SK-N-SH (cell line): Measurements from ENCODE around the gene MBOAT2. TPM values are rescaled to one million over a fixed set of nuclear protein-coding genes. Genes with fewer than 3 reads are reported as not detected.

ENCODE experiments used
- CTCF ChIA-PET: fragments of 300-600, 350-600 bp; formaldehyde crosslinking; extraction: SDS; loops from one replicate; lab custom pipeline; 2021; lab: Yijun Ruan, JAX
- POLR2A ChIA-PET: fragments of 350-600 bp; sonication (Branson Sonifier 250); formaldehyde crosslinking; extraction: SDS; loops from one replicate; lab custom pipeline; 2020; ENCODE audit warnings: antibody characterized with exemption, inconsistent platforms; lab: Yijun Ruan, JAX
- DNase-seq: peaks from one replicate; pipeline ENCODE4 v3.0.0; 2012
- H2AFZ ChIP-seq: fragments of 200-600 bp; sonication (generic); 2 replicates; pipeline ENCODE4 v1.8.1; 2016; ENCODE audit warnings: antibody characterized with exemption, mild to moderate bottlenecking, low read depth
- H3F3A ChIP-seq: fragments of 200-600 bp; sonication (generic); replicated peaks from 2 replicates; pipeline ENCODE3; 2016; ENCODE audit warnings: antibody characterized with exemption, mild to moderate bottlenecking; ENCODE audit not compliant: insufficient read depth
- H3K27ac ChIP-seq, 2 experiments: fragments of 200-500 bp in 1 of 2; fragments of 200-600 bp in 1 of 2; sonication (Bioruptor generic) in 1 of 2; sonication (generic), shearing (Covaris generic) in 1 of 2; 2 replicates each; pipeline versions ENCODE4 v1.5.1 to v1.6.1; 2014 to 2016; ENCODE audit warnings: low read depth in 2 of 2, inconsistent platforms in 1 of 2, low read length in 1 of 2, mild to moderate bottlenecking in 1 of 2, mixed read lengths in 1 of 2
- H3K27me3 ChIP-seq: fragments of 200-600 bp; sonication (generic), shearing (Covaris generic); 2 replicates; pipeline ENCODE4 v1.6.1; 2016; ENCODE audit warnings: mixed run types; ENCODE audit not compliant: insufficient read depth
- H3K36me3 ChIP-seq, 2 experiments: fragments of 200-500 bp in 1 of 2; fragments of 200-600 bp in 1 of 2; sonication (Bioruptor generic) in 1 of 2; sonication (generic) in 1 of 2; replicated peaks in 1 of 2; 2 replicates each; pipeline versions ENCODE3 to v1.5.1; 2014 to 2016; ENCODE audit warnings: low read length in 1 of 2, mild to moderate bottlenecking in 1 of 2; ENCODE audit not compliant: insufficient read depth in 2 of 2, control insufficient read depth in 1 of 2
- H3K4me1 ChIP-seq, 2 experiments: fragments of 200-500 bp in 1 of 2; fragments of 200-600 bp in 1 of 2; sonication (Bioruptor generic) in 1 of 2; sonication (generic), shearing (Covaris generic) in 1 of 2; 2 replicates each; pipeline versions ENCODE4 v1.5.1 to v1.6.1; 2014 to 2016; ENCODE audit warnings: low read depth in 1 of 2, low read length in 1 of 2, mixed run types in 1 of 2; ENCODE audit not compliant: insufficient read depth in 2 of 2, control insufficient read depth in 1 of 2
- H3K4me2 ChIP-seq: fragments of 200-600 bp; sonication (generic), shearing (Covaris generic); 2 replicates; pipeline ENCODE4 v1.6.1; 2017; ENCODE audit warnings: mixed run types
- H3K4me3 ChIP-seq, 2 experiments: fragments of 200-500 bp in 1 of 2; fragments of 200-600 bp in 1 of 2; sonication (Bioruptor generic) in 1 of 2; sonication (generic), shearing (Covaris generic) in 1 of 2; 2 replicates each; pipeline versions ENCODE4 v1.5.1 to v1.8.1; 2014 to 2016; ENCODE audit warnings: low read depth in 2 of 2, inconsistent platforms in 1 of 2, low read length in 1 of 2, mild to moderate bottlenecking in 1 of 2, mixed read lengths in 1 of 2, moderate library complexity in 1 of 2
- H3K79me2 ChIP-seq: fragments of 200-600 bp; sonication (generic); 2 replicates; pipeline ENCODE4 v1.8.1; 2017; ENCODE audit warnings: mild to moderate bottlenecking; ENCODE audit not compliant: insufficient read depth
- H3K9ac ChIP-seq: fragments of 200-600 bp; sonication (generic); 2 replicates; pipeline ENCODE4 v1.6.1; 2017; ENCODE audit warnings: mixed run types
- H3K9me2 ChIP-seq: fragments of 200-600 bp; sonication (generic); 2 replicates; pipeline ENCODE4 v1.6.1; 2017; ENCODE audit warnings: mixed run types
- H3K9me3 ChIP-seq: fragments of 200-600 bp; sonication (generic); 2 replicates; pipeline ENCODE4 v1.6.1; 2017; ENCODE audit warnings: mixed run types, mild to moderate bottlenecking, moderate library complexity
- H4K20me1 ChIP-seq: fragments of 200-600 bp; sonication (generic); 2 replicates; pipeline ENCODE4 v1.6.1; 2017; ENCODE audit warnings: mild to moderate bottlenecking, mixed run types; ENCODE audit not compliant: insufficient read depth
- EP300 ChIP-seq, 2 experiments: IDR thresholded peaks; 2 replicates each; pipeline versions ENCODE4 v1.4.0 to v1.6.1; 2012; ENCODE audit warnings: borderline replicate concordance in 1 of 2, low read depth in 1 of 2, low read length in 1 of 2
- FOXJ3 ChIP-seq: sonication (generic); formaldehyde crosslinking; IDR thresholded peaks from 2 replicates; pipeline ENCODE4 v1.5.1; 2020; ENCODE audit warnings: mild to moderate bottlenecking, missing genetic modification reagents
- IRF3 ChIP-seq: fragments of 150-350 bp; IDR thresholded peaks from 2 replicates; pipeline ENCODE4 v1.6.1; 2016; ENCODE audit warnings: mild to moderate bottlenecking, low read depth, low read length
- JUND ChIP-seq: IDR thresholded peaks from 2 replicates; pipeline ENCODE4 v1.4.0; 2012
- MXI1 ChIP-seq: IDR thresholded peaks from 2 replicates; pipeline ENCODE4 v1.6.1; 2012; ENCODE audit warnings: mild to moderate bottlenecking, low read depth, low read length, improper control_type of control experiment
- PBX3 ChIP-seq: IDR thresholded peaks from 2 replicates; pipeline ENCODE4; 2012
- POLR2AphosphoS5 ChIP-seq: IDR thresholded peaks from 2 replicates; pipeline ENCODE4 v1.6.1; 2012; ENCODE audit warnings: low read depth, low read length
- SIN3A ChIP-seq: IDR thresholded peaks from 2 replicates; pipeline ENCODE4 v1.6.1; 2012; ENCODE audit warnings: low read depth, mild to moderate bottlenecking, low read length, moderate library complexity, borderline replicate concordance
- SMC3 ChIP-seq: IDR thresholded peaks from 2 replicates; pipeline ENCODE4 v1.6.1; 2012; ENCODE audit warnings: low read depth, low read length, improper control_type of control experiment
- TAF1 ChIP-seq: IDR thresholded peaks from 2 replicates; pipeline ENCODE4 v1.6.1; 2012; ENCODE audit warnings: low read depth, mild to moderate bottlenecking, low read length, moderate library complexity, borderline replicate concordance
- USF1 ChIP-seq: IDR thresholded peaks from 2 replicates; pipeline ENCODE4 v1.4.0; 2012; ENCODE audit warnings: low read depth, borderline replicate concordance
- USF2 ChIP-seq: fragments of 150-350 bp; IDR thresholded peaks from 2 replicates; pipeline ENCODE4 v1.6.1; 2017; ENCODE audit warnings: antibody characterized with exemption, low read length, low read depth, borderline replicate concordance
- YY1 ChIP-seq: IDR thresholded peaks from 2 replicates; pipeline ENCODE4 v1.4.0; 2012; ENCODE audit warnings: low read depth, mild to moderate bottlenecking
- ZBTB33 ChIP-seq: IDR thresholded peaks from 2 replicates; pipeline ENCODE4 v1.4.0; 2012; ENCODE audit warnings: low read depth, borderline replicate concordance
- WGBS: methylation state at CpG from one replicate; pipeline ENCODE4 v1.1.6; 2017; ENCODE audit warnings: low lambda C conversion rate; 5-methylcytosine and 5-hydroxymethylcytosine counted together
- polyA plus RNA-seq, 3 experiments: library from polyadenylated mRNA; depleted of rRNA; stranded (reverse); fragments of >200 nt; gene quantifications; 2 replicates each; pipeline ENCODE4 v1.2.3, GENCODE V29; 2012

Gene MBOAT2
- polyA plus RNA-seq, 1 of the 3 experiments (the other 2 are of a cell fraction): 33.9 TPM

- DNase-seq: no peak
- WGBS: 100% methylated on average over 3 of the region's 3 CpGs
- H3K36me3 ChIP-seq: peaks cover 28 to 34% of the 10 kb centered on the region in 2 experiments
- ChIA-PET POLR2A (no interaction called here), CTCF (interaction anchor here (1.0 to 2.1 kb wide), 2 partner anchors 9 to 285 kb away, joined by 3 to 9 read pairs; no protein-coding TSS in a partner anchor)
- H3K9ac ChIP-seq: no peak overlapping the region
- no peaks in the 10 kb centered on the region for H4K20me1 ChIP-seq
- H3K4me1 ChIP-seq: no peaks in the 10 kb centered on the region; a peak in 2 of 4 replicates
- H3F3A ChIP-seq: no peaks in the 10 kb centered on the region
- no peaks in the 10 kb centered on the region for H3K27me3 ChIP-seq
- no peaks in the 10 kb centered on the region for H3K9me3 ChIP-seq
- H3K79me2 ChIP-seq: no peaks in the 10 kb centered on the region
- H3K27ac ChIP-seq: no peak overlapping the region
- no peaks in the 10 kb centered on the region for H3K9me2 ChIP-seq
- TF ChIP-seq MXI1 (no peak), IRF3 (no peak)
- no peak overlapping the region for H3K4me2 ChIP-seq
- H3K4me3 ChIP-seq: no peak overlapping the region
- H2AFZ ChIP-seq: no peak overlapping the region
These were observed 148.5 kb downstream of the MBOAT2 start for GRCh38 chr2:8855010-8855409.

GRCh38 chr2:8853426-8853825 lies 150.1 kb downstream of the MBOAT2 start:
- Histone ChIP-seq H3K27me3 (no peaks in the 10 kb centered on the region), H3K4me1 (no peaks in the 10 kb centered on the region; a peak in 1 of 4 replicates), H3K4me3 (no peak overlapping the region)
- POLR2A ChIA-PET: no interaction called here
- no peak for TF ChIP-seq SIN3A
- no peak for TF ChIP-seq YY1
- no peak for TF ChIP-seq PBX3
- no peak for TF ChIP-seq SMC3
- TF ChIP-seq TAF1: no peak
- TF ChIP-seq JUND: no peak
- no peak for TF ChIP-seq EP300 (IDR thresholded peaks at IDR 0.05; ENCODE audit: borderline replicate concordance in 1 of 2, low read depth in 1 of 2, low read length in 1 of 2)
- no peak for TF ChIP-seq FOXJ3
- no peak for TF ChIP-seq ZBTB33
- no peak for TF ChIP-seq USF1
- TF ChIP-seq POLR2AphosphoS5: no peak
- TF ChIP-seq USF2: no peak
- TF ChIP-seq, all 33 proteins: peak for 0
- CTCF ChIA-PET: interaction anchor here (2.1 kb wide), 1 partner anchor 287 kb away, joined by 9 read pairs; no protein-coding TSS in a partner anchor
- no peak overlapping the region for H3K9ac ChIP-seq
- no peaks in the 10 kb centered on the region for H3K9me3 ChIP-seq
- H4K20me1 ChIP-seq: no peaks in the 10 kb centered on the region
- H3F3A ChIP-seq: no peaks in the 10 kb centered on the region
- 89% methylated on average over 4 of the region's 4 CpGs for WGBS
- H3K9me2 ChIP-seq: no peaks in the 10 kb centered on the region
- peaks cover 26 to 30% of the 10 kb centered on the region in 2 experiments for H3K36me3 ChIP-seq
- no peaks in the 10 kb centered on the region for H3K79me2 ChIP-seq
- no peak overlapping the region for H3K27ac ChIP-seq
- no peak overlapping the region for H3K4me2 ChIP-seq
- no peak for DNase-seq
- H2AFZ ChIP-seq: no peak overlapping the region
